ENCODE data around the gene PFDN2.

The PFDN2 gene, protein sequence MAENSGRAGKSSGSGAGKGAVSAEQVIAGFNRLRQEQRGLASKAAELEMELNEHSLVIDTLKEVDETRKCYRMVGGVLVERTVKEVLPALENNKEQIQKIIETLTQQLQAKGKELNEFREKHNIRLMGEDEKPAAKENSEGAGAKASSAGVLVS

DNA sequence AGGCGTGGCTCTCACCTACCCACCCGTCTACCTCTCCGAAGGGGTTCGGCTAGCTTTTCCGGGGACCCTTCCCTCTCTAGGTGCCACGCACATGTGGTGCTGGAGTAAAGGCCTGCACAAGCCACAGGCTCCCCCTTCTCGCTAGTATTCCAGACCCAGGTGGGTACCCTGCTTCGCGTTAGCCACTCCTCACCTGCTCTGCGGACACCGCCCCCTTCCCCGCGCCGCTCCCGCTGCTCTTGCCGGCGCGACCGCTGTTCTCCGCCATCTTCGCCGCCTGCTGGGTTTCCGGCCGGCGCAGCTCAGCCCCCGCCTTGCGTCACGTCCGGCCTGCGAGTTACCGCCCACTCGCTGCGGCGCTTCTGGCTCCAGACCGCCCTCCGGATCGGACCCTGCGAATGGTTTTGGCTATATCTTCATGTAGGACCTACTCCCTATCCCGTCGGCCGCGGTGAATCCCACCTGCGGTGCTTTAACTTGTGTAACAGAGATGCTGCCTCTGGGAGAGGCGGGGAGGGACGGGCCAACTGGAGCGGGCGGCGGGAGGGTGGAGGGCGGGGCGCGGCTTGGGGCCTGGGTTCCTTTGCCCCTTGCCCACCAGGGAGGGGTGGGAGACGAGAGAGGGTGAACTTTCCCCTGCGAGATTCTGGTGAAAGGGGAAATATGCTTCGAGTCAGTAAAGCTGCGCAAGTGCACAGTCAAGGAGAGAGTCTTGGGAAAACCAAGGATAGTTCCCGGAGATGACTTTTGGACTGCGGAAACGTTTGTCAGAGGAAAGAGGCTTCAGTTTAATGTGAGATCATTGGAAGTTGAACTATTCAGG lies at the start of gene PFDN2, which contains the start of gene NIT1:
TSS of gene PFDN2 (minus strand) at position 279 of the 823 bp plus-strand sequence. CDS start at position 268, 11 bp downstream.
TSS of gene NIT1 (plus strand) at position 347 of the 823 bp plus-strand sequence. CDS start at position 419, 72 bp downstream.
- DNase-seq, result peak; percentile 21 to 90 (median 79)

- peak in 2 of 58 donors; percentile 36 to 55 for DNase-seq
Measured at GRCh38 chr1:161166669-161167548, 49.1 kb upstream of the PFDN2 start.

GRCh38 chr1:161165742-161166668 lies 48.2 kb upstream of the PFDN2 start, which contains the start of gene PPOX:
PPOX (plus strand) TSS chr1:161166426; CDS start chr1:161166848, 422 bp downstream.
- peak; percentile 85 to 99 (median 97) for DNase-seq

DNA sequence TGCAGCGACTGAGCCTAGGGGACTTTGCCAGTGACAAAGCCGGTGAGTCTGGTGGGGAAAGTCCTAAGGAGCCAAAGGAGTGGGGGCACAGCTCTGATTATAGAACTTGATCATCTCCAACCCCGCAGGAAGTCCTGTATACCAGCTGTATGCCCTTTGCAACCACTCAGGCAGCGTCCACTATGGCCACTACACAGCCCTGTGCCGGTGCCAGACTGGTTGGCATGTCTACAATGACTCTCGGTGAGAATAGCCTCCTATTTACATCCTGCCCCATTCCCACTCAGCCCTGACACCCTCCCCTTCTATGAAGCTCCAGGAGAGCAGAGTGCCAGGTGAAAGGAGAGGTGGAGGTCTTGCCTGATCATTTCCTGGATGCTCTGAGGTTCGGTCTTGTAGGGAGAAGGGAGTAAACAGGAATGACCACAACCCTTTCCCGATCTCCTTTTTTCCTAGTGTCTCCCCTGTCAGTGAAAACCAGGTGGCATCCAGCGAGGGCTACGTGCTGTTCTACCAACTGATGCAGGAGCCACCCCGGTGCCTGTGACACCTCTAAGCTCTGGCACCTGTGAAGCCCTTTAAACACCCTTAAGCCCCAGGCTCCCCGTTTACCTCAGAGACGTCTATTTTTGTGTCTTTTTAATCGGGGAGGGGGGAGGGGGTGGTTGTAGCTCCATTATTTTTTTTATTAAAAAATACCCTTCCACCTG lies 47.2 kb upstream of the PFDN2 start:
- no peak for DNase-seq

DNA sequence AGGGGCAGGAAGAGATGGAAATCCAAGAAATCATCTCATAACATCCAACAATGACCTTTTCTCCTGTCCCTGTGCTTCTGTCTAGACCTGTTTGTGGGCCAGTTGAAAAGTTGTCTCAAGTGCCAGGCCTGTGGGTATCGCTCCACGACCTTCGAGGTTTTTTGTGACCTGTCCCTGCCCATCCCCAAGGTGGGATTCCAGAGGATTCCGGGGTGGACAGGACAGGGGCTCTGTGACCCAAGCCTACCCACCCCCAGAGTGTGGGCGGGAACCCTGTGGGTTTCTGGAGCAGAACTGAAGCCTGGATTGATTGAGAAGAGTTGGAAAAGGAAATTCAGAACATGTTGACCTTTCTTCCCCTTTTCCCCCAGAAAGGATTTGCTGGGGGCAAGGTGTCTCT lies 46.0 kb upstream of the PFDN2 start:
- DNase-seq, result no peak

DNA sequence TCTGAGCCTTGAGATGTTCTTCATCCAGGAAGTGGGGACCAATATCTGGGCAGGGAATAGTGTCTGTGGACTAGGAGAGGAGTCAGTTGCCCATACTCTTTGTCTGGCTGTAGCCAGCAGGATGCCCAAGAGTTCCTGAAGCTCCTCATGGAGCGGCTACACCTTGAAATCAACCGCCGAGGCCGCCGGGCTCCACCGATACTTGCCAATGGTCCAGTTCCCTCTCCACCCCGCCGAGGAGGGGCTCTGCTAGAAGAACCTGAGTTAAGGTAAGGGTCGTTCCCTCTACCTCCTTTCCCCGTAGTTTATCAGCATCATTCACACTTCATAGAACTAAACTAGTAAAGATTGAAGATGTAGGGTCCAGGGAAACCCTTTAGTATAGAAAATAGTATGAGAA lies 45.0 kb upstream of the PFDN2 start:
- no peak for DNase-seq

DNA sequence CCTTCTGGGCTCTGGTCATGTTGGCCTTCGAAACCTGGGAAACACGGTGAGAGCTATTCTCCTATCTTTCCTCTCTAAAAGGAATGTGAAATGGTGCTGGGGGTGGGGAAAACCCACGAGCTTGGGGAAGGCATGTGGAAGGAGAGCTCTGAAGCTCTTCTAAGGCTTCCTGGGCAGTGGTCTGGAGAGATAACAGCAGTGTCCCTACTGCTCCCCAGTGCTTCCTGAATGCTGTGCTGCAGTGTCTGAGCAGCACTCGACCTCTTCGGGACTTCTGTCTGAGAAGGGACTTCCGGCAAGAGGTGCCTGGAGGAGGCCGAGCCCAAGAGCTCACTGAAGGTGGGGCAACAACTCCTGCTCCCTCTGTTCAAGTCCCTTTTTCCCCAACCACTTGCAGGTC lies 44.2 kb upstream of the PFDN2 start:
- no peak for DNase-seq

- DNase-seq, result no peak
Measured at GRCh38 chr1:161161652-161162051, 43.8 kb upstream of the PFDN2 start.

DNA sequence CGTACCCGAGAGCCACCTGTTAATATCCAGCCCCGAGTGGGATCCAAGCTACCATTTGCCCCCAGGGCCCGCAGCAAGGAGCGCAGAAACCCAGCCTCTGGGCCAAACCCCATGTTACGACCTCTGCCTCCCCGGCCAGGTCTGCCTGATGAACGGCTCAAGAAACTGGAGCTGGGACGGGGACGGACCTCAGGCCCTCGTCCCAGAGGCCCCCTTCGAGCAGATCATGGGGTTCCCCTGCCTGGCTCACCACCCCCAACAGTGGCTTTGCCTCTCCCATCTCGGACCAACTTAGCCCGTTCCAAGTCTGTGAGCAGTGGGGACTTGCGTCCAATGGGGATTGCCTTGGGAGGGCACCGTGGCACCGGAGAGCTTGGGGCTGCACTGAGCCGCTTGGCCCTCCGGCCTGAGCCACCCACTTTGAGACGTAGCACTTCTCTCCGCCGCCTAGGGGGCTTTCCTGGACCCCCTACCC lies 42.9 kb upstream of the PFDN2 start:
- no peak for DNase-seq

- DNase-seq, result no peak
Measured at GRCh38 chr1:161159913-161160243, 42.0 kb upstream of the PFDN2 start.

GRCh38 chr1:161159087-161159912 lies 41.5 kb upstream of the PFDN2 start, which contains the start of gene USP21:
USP21 (plus strand) TSS chr1:161159500; CDS start chr1:161160641, 1,141 bp downstream.
- DNase-seq, result peak; percentile 25 to 96 (median 91)

GRCh38 chr1:161158316-161159010 lies 40.6 kb upstream of the PFDN2 start:
- DNase-seq, result no peak

- no peak for DNase-seq
Measured at GRCh38 chr1:161157867-161158266, 40.0 kb upstream of the PFDN2 start.

DNA sequence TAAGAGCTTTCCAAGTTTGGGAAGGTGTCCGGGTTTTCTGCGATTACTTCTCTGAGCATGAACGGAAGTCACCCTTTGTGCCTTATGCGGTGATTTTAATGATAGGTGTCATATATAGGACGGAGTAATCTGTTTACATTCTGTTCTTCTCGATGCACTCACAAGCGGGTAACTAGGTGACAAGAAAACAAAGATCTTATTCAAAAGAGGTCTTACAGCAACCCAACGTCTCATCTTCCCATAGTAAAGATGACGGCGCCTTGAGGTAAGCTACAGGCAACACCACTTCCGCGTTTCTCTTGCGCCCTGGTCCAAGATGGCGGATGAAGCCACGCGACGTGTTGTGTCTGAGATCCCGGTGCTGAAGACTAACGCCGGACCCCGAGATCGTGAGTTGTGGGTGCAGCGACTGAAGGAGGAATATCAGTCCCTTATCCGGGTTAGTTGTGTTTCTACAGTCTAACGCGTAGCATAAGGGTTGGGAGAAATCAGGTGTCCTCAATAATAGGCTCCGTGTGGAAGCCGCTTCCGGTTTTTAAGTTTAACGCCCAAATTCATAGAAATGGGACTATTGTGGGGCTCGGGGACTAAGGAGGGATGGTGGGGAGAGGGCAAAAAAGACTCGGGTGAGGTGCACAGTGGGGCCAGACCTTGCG lies 36.0 kb upstream of the PFDN2 start, which contains the start of gene UFC1:
TSS of gene UFC1 (plus strand) at position 297 of the 656 bp plus-strand sequence. CDS start at position 317, 20 bp downstream.
- DNase-seq, result peak; percentile 7 to 87 (median 72)

GRCh38 chr1:161153176-161153575 lies 35.3 kb upstream of the PFDN2 start:
- DNase-seq, result no peak

- no peak for DNase-seq
Measured at GRCh38 chr1:161145832-161146231, 28.0 kb upstream of the PFDN2 start.

- no peak for DNase-seq
Measured at GRCh38 chr1:161140755-161141400, 23.0 kb upstream of the PFDN2 start.
